Activated CD4-positive, alpha-beta memory T cell treated with anti-CD3 and anti-CD28 coated beads, Interleukin-2, amount 10 ng/mL, durations not matched to agents 7 days and 5 days (primary cell): Measurements from ENCODE around the gene TBX4. TPM values are rescaled to one million over a fixed set of nuclear protein-coding genes. Genes with fewer than 3 reads are reported as not detected.
"Not testable (repeated sequence)": the region's sequence is repeated elsewhere in the genome, so short reads cannot be mapped to it uniquely, and the experiment has no call there.

Experiments used
- CTCF ChIA-PET: fragments of 350-600 bp; sonication (Branson Sonifier 250); formaldehyde crosslinking; loops from one replicate; lab custom pipeline; 2021; ENCODE audit warnings: antibody characterized with exemption, inconsistent platforms; lab: Charles Lee
- POLR2A ChIA-PET: fragments of 350-600 bp; sonication (Branson Sonifier 250); formaldehyde crosslinking; loops from one replicate; lab custom pipeline; 2021; ENCODE audit warnings: antibody characterized with exemption; lab: Charles Lee
- DNase-seq: peaks from one replicate; pipeline ENCODE4 v3.0.0-alpha.2; 2020
- H3K27ac Mint-ChIP-seq: one replicate; pipeline ENCODE4 v1.8.0; 2021; ENCODE audit warnings: mild to moderate bottlenecking, mixed read lengths
- H3K27me3 Mint-ChIP-seq: one replicate; pipeline ENCODE4 v1.8.0; 2021; ENCODE audit warnings: mixed read lengths
- H3K36me3 Mint-ChIP-seq: one replicate; pipeline ENCODE4 v1.8.0; 2021; ENCODE audit warnings: low read depth, mixed read lengths
- H3K4me1 Mint-ChIP-seq: one replicate; pipeline ENCODE4 v1.8.0; 2021; ENCODE audit warnings: mixed read lengths
- H3K4me3 Mint-ChIP-seq: one replicate; pipeline ENCODE4 v1.8.0; 2021; ENCODE audit warnings: mild to moderate bottlenecking, mixed read lengths
- H3K9me3 Mint-ChIP-seq: one replicate; pipeline ENCODE4 v1.8.0; 2021; ENCODE audit warnings: mixed read lengths
- total RNA-seq, 2 experiments: library from RNA; stranded (reverse); gene quantifications; one replicate each; pipeline ENCODE4 v1.2.3, GENCODE V29; 2021

Gene TBX4
- total RNA-seq, 2 experiments from 2014 or later, result not detected

GRCh38 chr17:61492759-61493526, 40.7 kb downstream of the TBX4 start:
- no peak overlapping the region for H3K4me3 Mint-ChIP-seq
- H3K36me3 Mint-ChIP-seq, result no peaks in the 10 kb centered on the region
- no peak for DNase-seq
- no peaks in the 10 kb centered on the region for H3K9me3 Mint-ChIP-seq
- peaks cover 6% of the 10 kb centered on the region for H3K27me3 Mint-ChIP-seq
- POLR2A ChIA-PET, result no interaction called here
- CTCF ChIA-PET, result no interaction called here
- peaks cover 6% of the 10 kb centered on the region for H3K4me1 Mint-ChIP-seq
- no peak overlapping the region for H3K27ac Mint-ChIP-seq

- DNase-seq, H3K9me3 Mint-ChIP-seq, CTCF ChIA-PET, H3K36me3 Mint-ChIP-seq, POLR2A ChIA-PET, H3K4me1 Mint-ChIP-seq, H3K27me3 Mint-ChIP-seq, H3K4me3 Mint-ChIP-seq, H3K27ac Mint-ChIP-seq: not testable (repeated sequence)
Observed at GRCh38 chr17:61493830-61494324, 41.7 kb downstream of the TBX4 start.

GRCh38 chr17:61494325-61495160, 42.3 kb downstream of the TBX4 start:
- POLR2A ChIA-PET, result no interaction called here
- H3K27ac Mint-ChIP-seq, result no peak overlapping the region
- DNase-seq, result no peak
- H3K9me3 Mint-ChIP-seq, result no peaks in the 10 kb centered on the region
- H3K27me3 Mint-ChIP-seq, result peaks cover 7% of the 10 kb centered on the region
- H3K4me3 Mint-ChIP-seq, result no peak overlapping the region
- peaks cover 6% of the 10 kb centered on the region for H3K4me1 Mint-ChIP-seq
- H3K36me3 Mint-ChIP-seq, result no peaks in the 10 kb centered on the region
- CTCF ChIA-PET, result interaction anchor here (1.0 kb wide), 1 partner anchor 77 kb away, joined by 3 read pairs; no protein-coding TSS in a partner anchor

- H3K4me3 Mint-ChIP-seq, result no peak overlapping the region
- POLR2A ChIA-PET, result no interaction called here
- H3K36me3 Mint-ChIP-seq, result no peaks in the 10 kb centered on the region
- peaks cover 9% of the 10 kb centered on the region for H3K27me3 Mint-ChIP-seq
- no peak overlapping the region for H3K27ac Mint-ChIP-seq
- no peak for DNase-seq
- CTCF ChIA-PET, result interaction anchor here (0.6 to 1.0 kb wide), 2 partner anchors 65 to 78 kb away, joined by 3 read pairs; no protein-coding TSS in a partner anchor
- no peaks in the 10 kb centered on the region for H3K9me3 Mint-ChIP-seq
- peaks cover 6% of the 10 kb centered on the region for H3K4me1 Mint-ChIP-seq
Observed at GRCh38 chr17:61495161-61495857, 43.1 kb downstream of the TBX4 start.

GRCh38 chr17:61496174-61496956, 44.1 kb downstream of the TBX4 start:
- DNase-seq, result no peak
- no peaks in the 10 kb centered on the region for H3K9me3 Mint-ChIP-seq
- ChIA-PET POLR2A (no interaction called here), CTCF (interaction anchor here (0.6 kb wide), 1 partner anchor 66 kb away, joined by 3 read pairs; no protein-coding TSS in a partner anchor)
- H3K4me1 Mint-ChIP-seq, result peaks cover 6% of the 10 kb centered on the region
- H3K36me3 Mint-ChIP-seq, result no peaks in the 10 kb centered on the region
- H3K4me3 Mint-ChIP-seq, result no peak overlapping the region
- peaks cover 12% of the 10 kb centered on the region for H3K27me3 Mint-ChIP-seq
- H3K27ac Mint-ChIP-seq, result no peak overlapping the region

GRCh38 chr17:61496957-61497653, 44.9 kb downstream of the TBX4 start:
- CTCF ChIA-PET, result no interaction called here
- H3K27ac Mint-ChIP-seq, result no peak overlapping the region
- no peak overlapping the region for H3K4me3 Mint-ChIP-seq
- no peak for DNase-seq
- POLR2A ChIA-PET, result no interaction called here
- peaks cover 16% of the 10 kb centered on the region for H3K27me3 Mint-ChIP-seq
- no peaks in the 10 kb centered on the region for H3K9me3 Mint-ChIP-seq
- H3K4me1 Mint-ChIP-seq, result peaks cover 6% of the 10 kb centered on the region
- H3K36me3 Mint-ChIP-seq, result no peaks in the 10 kb centered on the region

GRCh38 chr17:61498042-61498994, 46.1 kb downstream of the TBX4 start:
- peaks cover 6% of the 10 kb centered on the region for H3K4me1 Mint-ChIP-seq
- no peak for DNase-seq
- H3K27ac Mint-ChIP-seq, result no peak overlapping the region
- H3K36me3 Mint-ChIP-seq, result no peaks in the 10 kb centered on the region
- peaks cover 17% of the 10 kb centered on the region for H3K27me3 Mint-ChIP-seq
- POLR2A ChIA-PET, result no interaction called here
- no peaks in the 10 kb centered on the region for H3K9me3 Mint-ChIP-seq
- no peak overlapping the region for H3K4me3 Mint-ChIP-seq
- CTCF ChIA-PET, result no interaction called here

GRCh38 chr17:61499632-61500031, 47.4 kb downstream of the TBX4 start:
- peaks cover 7% of the 10 kb centered on the region for H3K4me1 Mint-ChIP-seq
- no peaks in the 10 kb centered on the region for H3K9me3 Mint-ChIP-seq
- ChIA-PET CTCF (no interaction called here), POLR2A (no interaction called here)
- no peak overlapping the region for H3K27ac Mint-ChIP-seq
- H3K4me3 Mint-ChIP-seq, result no peak overlapping the region
- H3K27me3 Mint-ChIP-seq, result peaks cover 17% of the 10 kb centered on the region
- no peak for DNase-seq
- H3K36me3 Mint-ChIP-seq, result no peaks in the 10 kb centered on the region

- no peaks in the 10 kb centered on the region for H3K9me3 Mint-ChIP-seq
- peaks cover 22% of the 10 kb centered on the region for H3K27me3 Mint-ChIP-seq
- no peaks in the 10 kb centered on the region for H3K36me3 Mint-ChIP-seq
- no peak overlapping the region for H3K27ac Mint-ChIP-seq
- H3K4me1 Mint-ChIP-seq, result peaks cover 10% of the 10 kb centered on the region
- POLR2A ChIA-PET, result no interaction called here
- CTCF ChIA-PET, result no interaction called here
- no peak for DNase-seq
- no peak overlapping the region for H3K4me3 Mint-ChIP-seq
Observed at GRCh38 chr17:61500287-61500686, 48.1 kb downstream of the TBX4 start.

GRCh38 chr17:61502292-61502691, 50.1 kb downstream of the TBX4 start:
- no peaks in the 10 kb centered on the region for H3K36me3 Mint-ChIP-seq
- peaks cover 4% of the 10 kb centered on the region for H3K4me1 Mint-ChIP-seq
- no peaks in the 10 kb centered on the region for H3K9me3 Mint-ChIP-seq

GRCh38 chr17:61503961-61504360, 51.7 kb downstream of the TBX4 start:
- peaks cover 42% of the 10 kb centered on the region for H3K27me3 Mint-ChIP-seq
- no peak overlapping the region for H3K4me3 Mint-ChIP-seq
- CTCF ChIA-PET, result no interaction called here

More at GRCh38 chr17:61502292-61502691, 50.1 kb downstream of the TBX4 start:
- CTCF ChIA-PET, result no interaction called here
- no peak overlapping the region for H3K4me3 Mint-ChIP-seq
- no peak for DNase-seq
- H3K27ac Mint-ChIP-seq, result no peak overlapping the region
- peaks cover 28% of the 10 kb centered on the region for H3K27me3 Mint-ChIP-seq
- POLR2A ChIA-PET, result no interaction called here

More at GRCh38 chr17:61503961-61504360, 51.7 kb downstream of the TBX4 start:
- DNase-seq, result no peak
- POLR2A ChIA-PET, result no interaction called here
- Mint-ChIP-seq H3K9me3 (no peaks in the 10 kb centered on the region), H3K27ac (no peak overlapping the region), H3K36me3 (no peaks in the 10 kb centered on the region), H3K4me1 (peaks cover 4% of the 10 kb centered on the region)
